ENCODE results near the gene CASKIN2.

GRCh38 chr17:75456039-75456416 is 59.3 kb downstream of the CASKIN2 start:
- no peak for TF ChIP-seq ZNF565 (CRISPR knock-in tag; conservative IDR thresholded peaks at IDR 0.05; ENCODE audit: low read depth)
- no peak for TF ChIP-seq POU6F1 (CRISPR knock-in tag; IDR thresholded peaks at IDR 0.05; ENCODE audit: borderline replicate concordance, low read depth)
- TF ChIP-seq CREB5 (CRISPR knock-in tag; IDR thresholded peaks at IDR 0.05; ENCODE audit: low read depth): no peak
- TF ChIP-seq ZFP3 (CRISPR knock-in tag; IDR thresholded peaks at IDR 0.05): no peak

Measured in SK-N-SH treated with all-trans-retinoic acid at 6 μM for 48 hours (cell line).